ENCODE data around the gene TBX2. TPM values are rescaled to one million over a fixed set of nuclear protein-coding genes. Genes with fewer than 3 reads are reported as not detected.

Gene TBX2
- total RNA-seq, 1 donor from 2014 or later: 0.23 TPM

- no peak for DNase-seq (ENCODE audit: low spot score)
- Mint-ChIP-seq H3K36me3 (ENCODE audit: low read depth, unreplicated experiment) (peaks cover 5% of the 10 kb centered on the region), H3K27ac (ENCODE audit: unreplicated experiment) (no peak overlapping the region), H3K4me3 (ENCODE audit: unreplicated experiment) (no peak overlapping the region), H3K4me1 (ENCODE audit: unreplicated experiment) (peaks cover 2% of the 10 kb centered on the region), H3K27me3 (ENCODE audit: unreplicated experiment) (peaks cover 11% of the 10 kb centered on the region), H3K9me3 (ENCODE audit: unreplicated experiment) (no peaks in the 10 kb centered on the region)
- TF ChIP-seq CTCF (IDR thresholded peaks at IDR 0.05; ENCODE audit: unreplicated experiment): no peak
Observed at GRCh38 chr17:61378658-61379456, 20.8 kb upstream of the TBX2 start.

- TF ChIP-seq CTCF (IDR thresholded peaks at IDR 0.05; ENCODE audit: unreplicated experiment): no peak
- peaks cover 11% of the 10 kb centered on the region for H3K27me3 Mint-ChIP-seq (ENCODE audit: unreplicated experiment)
- DNase-seq (ENCODE audit: low spot score): no peak
- H3K9me3 Mint-ChIP-seq (ENCODE audit: unreplicated experiment): no peaks in the 10 kb centered on the region
- H3K4me3 Mint-ChIP-seq (ENCODE audit: unreplicated experiment): no peak overlapping the region
- H3K27ac Mint-ChIP-seq (ENCODE audit: unreplicated experiment): no peak overlapping the region
- peaks cover under 1% of the 10 kb centered on the region for H3K4me1 Mint-ChIP-seq (ENCODE audit: unreplicated experiment)
- peaks cover 5% of the 10 kb centered on the region for H3K36me3 Mint-ChIP-seq (ENCODE audit: low read depth, unreplicated experiment)
Observed at GRCh38 chr17:61379457-61380216, 20.0 kb upstream of the TBX2 start.

GRCh38 chr17:61380217-61380835, 19.3 kb upstream of the TBX2 start:
- Mint-ChIP-seq H3K36me3 (ENCODE audit: low read depth, unreplicated experiment) (peaks cover 5% of the 10 kb centered on the region), H3K27ac (ENCODE audit: unreplicated experiment) (no peak overlapping the region), H3K9me3 (ENCODE audit: unreplicated experiment) (no peaks in the 10 kb centered on the region), H3K4me1 (ENCODE audit: unreplicated experiment) (peaks cover 2% of the 10 kb centered on the region), H3K4me3 (ENCODE audit: unreplicated experiment) (no peak overlapping the region), H3K27me3 (ENCODE audit: unreplicated experiment) (peaks cover 11% of the 10 kb centered on the region)
- TF ChIP-seq CTCF (IDR thresholded peaks at IDR 0.05; ENCODE audit: unreplicated experiment): no peak
- DNase-seq (ENCODE audit: low spot score): no peak

- Mint-ChIP-seq H3K27ac (ENCODE audit: unreplicated experiment) (no peak overlapping the region), H3K9me3 (ENCODE audit: unreplicated experiment) (no peaks in the 10 kb centered on the region), H3K36me3 (ENCODE audit: low read depth, unreplicated experiment) (peaks cover 5% of the 10 kb centered on the region), H3K4me1 (ENCODE audit: unreplicated experiment) (peaks cover 2% of the 10 kb centered on the region), H3K27me3 (ENCODE audit: unreplicated experiment) (peaks cover 11% of the 10 kb centered on the region), H3K4me3 (ENCODE audit: unreplicated experiment) (no peak overlapping the region)
- no peak for TF ChIP-seq CTCF (IDR thresholded peaks at IDR 0.05; ENCODE audit: unreplicated experiment)
- DNase-seq (ENCODE audit: low spot score): no peak
Observed at GRCh38 chr17:61380836-61381525, 18.7 kb upstream of the TBX2 start.
